Measurements from ENCODE around the gene ADAMTS4. TPM values are rescaled to one million over a fixed set of nuclear protein-coding genes. Genes with fewer than 3 reads are reported as not detected.

ADAMTS4 gene
- total RNA-seq, 4 donors from 2014 or later: 2.5 to 126 (median 12.0) TPM

DNA sequence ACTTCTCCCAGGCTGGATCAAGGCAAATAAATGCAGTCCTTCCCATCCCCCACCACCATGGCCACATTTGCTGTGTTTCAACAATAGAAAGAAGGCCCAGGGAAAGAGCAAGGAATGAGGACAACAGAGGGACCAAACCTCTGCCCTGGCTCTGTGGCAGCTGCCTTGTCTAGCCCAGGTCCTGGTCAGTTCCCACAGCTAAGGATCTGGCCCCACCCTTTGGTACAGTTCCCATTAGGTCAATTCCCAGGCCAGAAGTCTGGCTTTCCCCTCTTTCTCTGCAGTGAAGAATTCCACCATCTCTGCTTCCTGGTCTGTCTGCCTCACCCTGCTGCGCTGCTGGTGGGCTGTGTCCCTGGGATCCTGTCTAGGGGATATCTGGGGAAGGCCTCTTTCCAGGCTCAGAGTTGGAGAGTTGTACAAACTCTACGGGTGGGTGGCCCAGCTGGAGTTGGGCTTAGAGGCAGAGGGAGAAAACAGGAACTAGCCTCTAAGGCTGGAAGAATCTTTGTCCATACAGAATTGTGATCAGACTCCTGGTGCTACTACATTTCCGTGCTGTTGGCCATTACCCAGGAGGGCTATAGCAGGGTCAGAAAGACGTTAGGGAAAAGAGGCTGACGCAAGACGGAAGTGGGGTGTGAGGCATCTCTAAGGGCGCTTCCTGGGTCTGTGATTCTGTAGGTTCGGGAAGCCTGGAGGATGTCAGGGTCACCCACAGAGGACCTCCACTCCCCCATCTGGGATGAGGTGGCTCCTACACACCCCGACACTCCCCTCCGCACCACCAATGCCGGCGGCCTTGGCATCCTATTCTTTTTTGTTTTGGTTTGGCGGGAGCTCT lies 2.4 kb upstream of the ADAMTS4 start:
- intact Hi-C loops (cut with DNase I): no loop called here
- WGBS: 35% methylated on average over 12 of the region's 13 CpGs
- DNase-seq (ENCODE audit: extremely low spot score): peak; percentile 95

DNA sequence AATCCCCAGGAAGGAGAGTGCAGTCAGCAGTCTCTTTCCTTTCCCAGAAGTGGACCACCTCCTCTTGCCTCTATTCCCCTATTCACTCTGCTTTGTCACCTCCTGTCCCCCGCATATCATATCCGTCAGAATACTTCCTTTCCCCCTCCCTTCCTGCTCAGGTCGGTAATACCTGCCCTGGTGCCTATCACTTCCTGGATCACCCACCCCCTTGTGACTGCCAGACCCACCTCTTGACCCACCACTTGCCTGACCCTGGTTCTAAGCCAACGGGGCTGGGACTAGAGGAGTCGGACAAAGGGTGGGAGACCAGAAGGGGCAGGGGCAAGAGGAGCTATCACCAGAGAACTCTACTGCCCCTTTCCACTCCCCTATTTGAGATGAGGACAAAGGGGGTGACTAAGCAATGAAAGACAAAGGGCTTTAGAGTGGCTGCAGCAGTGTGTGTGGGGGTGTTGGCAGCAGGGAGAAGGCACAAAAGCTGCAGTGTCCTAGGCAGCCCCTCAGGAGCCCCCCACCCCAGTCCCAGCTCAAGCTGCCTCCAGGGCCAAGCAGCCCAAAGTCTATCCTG lies 1.7 kb upstream of the ADAMTS4 start:
- peak overlapping the region in 2 of 4 donors; percentile 76 to 87 for H3K4me3 ChIP-seq
- TF ChIP-seq POLR2A (IDR thresholded peaks at IDR 0.05; ENCODE audit: low read depth): no peak
- TF ChIP-seq, protein P1, sequence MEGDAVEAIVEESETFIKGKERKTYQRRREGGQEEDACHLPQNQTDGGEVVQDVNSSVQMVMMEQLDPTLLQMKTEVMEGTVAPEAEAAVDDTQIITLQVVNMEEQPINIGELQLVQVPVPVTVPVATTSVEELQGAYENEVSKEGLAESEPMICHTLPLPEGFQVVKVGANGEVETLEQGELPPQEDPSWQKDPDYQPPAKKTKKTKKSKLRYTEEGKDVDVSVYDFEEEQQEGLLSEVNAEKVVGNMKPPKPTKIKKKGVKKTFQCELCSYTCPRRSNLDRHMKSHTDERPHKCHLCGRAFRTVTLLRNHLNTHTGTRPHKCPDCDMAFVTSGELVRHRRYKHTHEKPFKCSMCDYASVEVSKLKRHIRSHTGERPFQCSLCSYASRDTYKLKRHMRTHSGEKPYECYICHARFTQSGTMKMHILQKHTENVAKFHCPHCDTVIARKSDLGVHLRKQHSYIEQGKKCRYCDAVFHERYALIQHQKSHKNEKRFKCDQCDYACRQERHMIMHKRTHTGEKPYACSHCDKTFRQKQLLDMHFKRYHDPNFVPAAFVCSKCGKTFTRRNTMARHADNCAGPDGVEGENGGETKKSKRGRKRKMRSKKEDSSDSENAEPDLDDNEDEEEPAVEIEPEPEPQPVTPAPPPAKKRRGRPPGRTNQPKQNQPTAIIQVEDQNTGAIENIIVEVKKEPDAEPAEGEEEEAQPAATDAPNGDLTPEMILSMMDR (IDR thresholded peaks at IDR 0.05): no peak
- no peak for DNase-seq (ENCODE audit: extremely low spot score)

More for the DNA sequence above, 2.4 kb upstream of the ADAMTS4 start:
- Histone ChIP-seq H3K4me1 (peaks cover 60 to 93% (median 90%) of the 10 kb centered on the region in 4 donors), H3K27ac (replicated peaks in 1 of 4) (peak overlapping the region; percentile 92 to 95 (median 94)), H3K9me3 (no peaks in the 10 kb centered on the region), H3K36me3 (peaks cover 0 to 33% (median 23%) of the 10 kb centered on the region in 4 donors), H3K4me3 (peak overlapping the region; percentile 71 to 87 (median 76)), H3K27me3 (no peaks in the 10 kb centered on the region)
- TF ChIP-seq EP300 (IDR thresholded peaks at IDR 0.05) (no peak), POLR2A (IDR thresholded peaks at IDR 0.05; ENCODE audit: low read depth) (peak; percentile 13), POLR2AphosphoS5 (IDR thresholded peaks at IDR 0.05) (peak; percentile 3 to 71)

DNA sequence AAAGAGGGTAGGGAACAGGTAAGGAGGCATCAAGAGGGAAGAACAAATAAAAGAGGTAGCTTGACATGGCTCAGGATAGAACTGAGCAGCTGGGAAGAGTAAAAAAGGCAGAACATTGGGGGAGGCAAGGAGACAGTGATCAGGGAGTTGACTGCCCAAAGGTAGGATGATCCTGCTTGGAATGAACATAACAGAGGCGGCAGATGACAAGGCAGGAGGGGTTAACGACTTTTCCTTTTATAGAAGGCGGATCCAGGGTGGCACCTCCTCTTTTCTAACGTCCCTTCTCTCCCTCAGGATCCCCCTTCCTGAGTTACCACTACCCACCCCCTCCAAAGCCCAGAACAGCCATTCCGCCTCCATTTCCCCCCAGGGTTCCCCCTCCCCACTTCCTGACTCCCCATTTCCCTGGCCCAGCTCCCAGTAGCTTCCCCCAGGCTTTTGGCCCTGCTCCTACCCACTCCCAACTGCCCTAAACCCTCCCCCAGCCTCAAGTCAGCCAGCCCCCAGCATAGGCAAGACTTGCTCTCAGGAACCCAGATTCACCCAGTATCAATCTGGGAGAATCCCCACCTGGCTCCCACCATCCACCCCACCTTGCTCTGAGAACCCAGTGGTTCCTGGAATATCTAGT lies 769 bp upstream of the ADAMTS4 start:
- peak overlapping the region in 2 of 4 donors; percentile 5 to 57 for H3K4me3 ChIP-seq
- no peak for TF ChIP-seq POLR2A (IDR thresholded peaks at IDR 0.05; ENCODE audit: low read depth)
- no peak for TF ChIP-seq POLR2AphosphoS5 (IDR thresholded peaks at IDR 0.05)
- TF ChIP-seq, protein P1 (IDR thresholded peaks at IDR 0.05): no peak
- TF ChIP-seq EP300 (IDR thresholded peaks at IDR 0.05): no peak
- no peak for DNase-seq (ENCODE audit: extremely low spot score)
- H3K36me3 ChIP-seq: peaks cover 0 to 37% (median 14%) of the 10 kb centered on the region in 4 donors
- intact Hi-C loops (cut with DNase I): loop anchor here (10.0 kb wide), 1 partner anchor 185 kb away; no protein-coding TSS in a partner anchor
- no peaks in the 10 kb centered on the region for H3K9me3 ChIP-seq
- H3K27me3 ChIP-seq: no peaks in the 10 kb centered on the region
- peak overlapping the region; percentile 92 to 95 (median 94) for H3K27ac ChIP-seq (replicated peaks in 1 of 4)
- peaks cover 46 to 90% (median 88%) of the 10 kb centered on the region in 4 donors for H3K4me1 ChIP-seq
- 54% methylated on average over 5 of the region's 5 CpGs for WGBS

More for the DNA sequence above, 1.7 kb upstream of the ADAMTS4 start:
- H3K4me1 ChIP-seq: peaks cover 55 to 92% (median 90%) of the 10 kb centered on the region in 4 donors
- peak overlapping the region; percentile 92 to 95 (median 94) for H3K27ac ChIP-seq (replicated peaks in 1 of 4)
- no peaks in the 10 kb centered on the region for H3K9me3 ChIP-seq
- intact Hi-C loops (cut with DNase I): no loop called here
- peaks cover 0 to 36% (median 18%) of the 10 kb centered on the region in 4 donors for H3K36me3 ChIP-seq
- 77% methylated on average over 5 of the region's 5 CpGs for WGBS
- H3K27me3 ChIP-seq: no peaks in the 10 kb centered on the region

DNA sequence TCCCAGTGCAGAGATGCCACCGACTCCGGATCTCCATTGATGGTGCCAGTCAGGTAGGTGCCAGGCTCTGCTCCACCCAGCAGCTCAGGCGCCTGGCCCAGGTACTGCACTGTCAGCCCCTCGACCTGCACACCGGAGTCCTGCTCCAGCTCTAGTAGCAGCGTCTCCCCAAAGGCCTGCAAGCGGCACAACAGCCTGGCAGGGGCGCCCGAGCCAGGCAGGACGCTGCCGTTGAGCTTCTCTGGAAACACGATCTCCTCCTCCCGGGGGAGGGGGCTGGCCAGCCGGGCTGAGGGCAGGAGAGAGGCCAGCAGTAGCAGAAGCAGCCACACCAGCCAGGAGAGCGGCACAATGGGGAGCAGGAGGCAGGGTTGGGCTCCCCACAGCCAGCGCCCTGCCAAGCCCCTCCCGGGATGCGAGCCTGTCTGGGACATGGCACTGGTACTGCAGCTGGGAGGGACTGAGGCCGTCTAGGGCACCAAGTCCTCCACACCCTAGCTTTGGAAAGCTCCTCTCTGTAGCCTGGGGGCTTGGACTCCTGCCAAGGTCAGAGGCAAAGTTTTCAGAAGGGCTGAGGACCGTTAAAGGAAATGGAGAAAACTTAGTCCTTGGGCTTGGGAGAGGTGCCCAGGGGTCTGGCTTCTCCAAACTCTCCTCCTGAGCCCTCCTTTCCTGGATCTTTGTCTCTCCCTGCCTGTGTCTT lies 509 bp downstream of the ADAMTS4 start:
- intact Hi-C loops (cut with DNase I): loop anchor here (10.0 kb wide), 1 partner anchor 186 kb away; no protein-coding TSS in a partner anchor
- WGBS: 18% methylated on average over 16 of the region's 20 CpGs

More for the DNA sequence above, 509 bp downstream of the ADAMTS4 start:
- Histone ChIP-seq H3K27me3 (no peaks in the 10 kb centered on the region), H3K9me3 (no peaks in the 10 kb centered on the region), H3K4me1 (peaks cover 33 to 90% (median 83%) of the 10 kb centered on the region in 4 donors), H3K4me3 (peak overlapping the region; percentile 44 to 57 (median 46)), H3K27ac (replicated peaks in 1 of 4) (peak overlapping the region; percentile 92 to 95 (median 94)), H3K36me3 (peaks cover 0 to 37% (median 8%) of the 10 kb centered on the region in 4 donors)
- TF ChIP-seq, protein P1 (IDR thresholded peaks at IDR 0.05): no peak
- TF ChIP-seq POLR2A (IDR thresholded peaks at IDR 0.05; ENCODE audit: low read depth): no peak
- TF ChIP-seq EP300 (IDR thresholded peaks at IDR 0.05): no peak
- TF ChIP-seq POLR2AphosphoS5 (IDR thresholded peaks at IDR 0.05): peak in 1 of 2 donors; percentile 5
- no peak for DNase-seq (ENCODE audit: extremely low spot score)
